ENCODE measurements around the gene HCK. TPM values are rescaled to one million over a fixed set of nuclear protein-coding genes. Genes with fewer than 3 reads are reported as not detected.

Gene HCK
- total RNA-seq, 2 donors from 2014 or later = 2.1 to 4.3 TPM

DNA sequence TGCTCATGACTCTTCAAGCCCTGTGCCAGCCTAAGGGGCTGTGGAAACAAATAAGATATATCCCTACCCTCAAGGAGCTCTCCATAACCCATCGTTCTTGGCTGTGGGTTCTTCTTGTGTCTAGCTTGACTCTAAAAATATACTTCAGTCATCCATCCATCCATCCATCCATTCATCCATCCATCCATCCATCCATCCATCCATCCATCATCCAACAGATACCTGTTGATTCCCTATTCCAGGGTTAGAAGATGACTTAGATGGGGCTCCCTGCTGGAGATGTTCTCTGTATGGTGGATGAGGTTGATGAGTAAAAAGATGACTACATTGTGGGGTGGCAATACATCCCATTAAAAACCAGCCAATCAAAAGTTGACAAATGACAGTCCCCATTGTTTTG lies 23.5 kb downstream of the HCK start:
- DNase-seq (no peak), ATAC-seq (no peak)
- Histone ChIP-seq H3K36me3 (replicated peaks in 1 of 2; ENCODE audit: insufficient read depth in 1 of 2, low read depth in 2 of 2) (no peaks in the 10 kb centered on the region), H3K27me3 (no peaks in the 10 kb centered on the region), H3K27ac (no peak overlapping the region), H3K4me3 (no peak overlapping the region), H3K9me3 (no peaks in the 10 kb centered on the region), H3K4me1 (no peaks in the 10 kb centered on the region)
- no peak for TF ChIP-seq POLR2A (IDR thresholded peaks at IDR 0.05)
- TF ChIP-seq, protein P1, sequence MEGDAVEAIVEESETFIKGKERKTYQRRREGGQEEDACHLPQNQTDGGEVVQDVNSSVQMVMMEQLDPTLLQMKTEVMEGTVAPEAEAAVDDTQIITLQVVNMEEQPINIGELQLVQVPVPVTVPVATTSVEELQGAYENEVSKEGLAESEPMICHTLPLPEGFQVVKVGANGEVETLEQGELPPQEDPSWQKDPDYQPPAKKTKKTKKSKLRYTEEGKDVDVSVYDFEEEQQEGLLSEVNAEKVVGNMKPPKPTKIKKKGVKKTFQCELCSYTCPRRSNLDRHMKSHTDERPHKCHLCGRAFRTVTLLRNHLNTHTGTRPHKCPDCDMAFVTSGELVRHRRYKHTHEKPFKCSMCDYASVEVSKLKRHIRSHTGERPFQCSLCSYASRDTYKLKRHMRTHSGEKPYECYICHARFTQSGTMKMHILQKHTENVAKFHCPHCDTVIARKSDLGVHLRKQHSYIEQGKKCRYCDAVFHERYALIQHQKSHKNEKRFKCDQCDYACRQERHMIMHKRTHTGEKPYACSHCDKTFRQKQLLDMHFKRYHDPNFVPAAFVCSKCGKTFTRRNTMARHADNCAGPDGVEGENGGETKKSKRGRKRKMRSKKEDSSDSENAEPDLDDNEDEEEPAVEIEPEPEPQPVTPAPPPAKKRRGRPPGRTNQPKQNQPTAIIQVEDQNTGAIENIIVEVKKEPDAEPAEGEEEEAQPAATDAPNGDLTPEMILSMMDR (IDR thresholded peaks at IDR 0.05) = no peak
- intact Hi-C loops (cut with DNase I) = no loop called here
- 44 to 73% methylated on average over 1 of the region's 1 CpG for WGBS, 2 donors

DNA sequence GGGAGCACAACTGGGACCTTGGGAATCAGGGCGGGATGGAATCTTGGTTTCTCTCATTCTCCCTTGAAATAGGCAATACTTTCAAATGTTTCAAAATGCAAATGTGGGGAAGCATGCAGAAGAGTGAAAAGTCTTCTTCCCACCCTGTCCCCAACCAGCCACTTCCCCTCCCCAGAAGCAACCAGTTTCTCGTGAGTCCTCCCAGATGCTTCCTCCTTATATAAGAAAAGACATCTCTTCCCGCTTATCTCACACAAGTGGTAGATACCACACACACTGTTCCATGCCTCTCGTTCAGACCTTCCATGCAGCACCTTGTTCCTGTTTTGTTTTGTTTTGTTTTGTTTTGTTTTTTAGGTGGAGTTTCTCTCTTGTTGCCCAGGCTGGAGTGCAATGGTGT lies 25.1 kb downstream of the HCK start:
- H3K27me3 ChIP-seq = no peaks in the 10 kb centered on the region
- DNase-seq (peak in 1 of 4 donors; percentile 17), ATAC-seq (no peak)
- H3K4me3 ChIP-seq = no peak overlapping the region
- H3K36me3 ChIP-seq (replicated peaks in 1 of 2; ENCODE audit: insufficient read depth in 1 of 2, low read depth in 2 of 2) = no peaks in the 10 kb centered on the region
- TF ChIP-seq POLR2A (IDR thresholded peaks at IDR 0.05) = no peak
- TF ChIP-seq, protein P1 (IDR thresholded peaks at IDR 0.05) = no peak
- 56 to 66% methylated on average over 4 of the region's 4 CpGs for WGBS, 2 donors
- H3K27ac ChIP-seq = no peak overlapping the region
- no peaks in the 10 kb centered on the region for H3K4me1 ChIP-seq
- H3K9me3 ChIP-seq = no peaks in the 10 kb centered on the region
- intact Hi-C loops (cut with DNase I) = no loop called here

DNA sequence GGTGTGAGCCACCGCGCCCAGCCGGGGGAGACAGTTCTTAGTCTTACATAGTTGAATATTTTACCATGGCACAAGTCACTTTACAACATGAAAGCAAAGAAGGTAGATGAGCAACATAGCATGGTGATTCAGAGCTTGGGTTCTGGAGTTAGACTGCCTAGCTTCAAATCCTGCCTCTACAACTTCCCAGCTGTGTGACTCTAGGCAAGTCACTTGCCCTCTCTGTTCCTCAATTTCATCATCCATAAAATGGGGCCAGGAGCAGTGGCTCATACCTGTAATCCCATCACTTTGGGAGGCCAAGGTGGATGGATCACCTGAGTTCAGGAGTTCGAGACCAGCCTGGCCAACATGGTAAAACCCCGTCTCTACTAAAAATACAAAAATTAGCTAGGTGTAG lies 26.3 kb downstream of the HCK start:
- Histone ChIP-seq H3K4me1 (no peaks in the 10 kb centered on the region), H3K36me3 (replicated peaks in 1 of 2; ENCODE audit: insufficient read depth in 1 of 2, low read depth in 2 of 2) (no peaks in the 10 kb centered on the region), H3K9me3 (no peaks in the 10 kb centered on the region), H3K27me3 (no peaks in the 10 kb centered on the region), H3K27ac (no peak overlapping the region), H3K4me3 (no peak overlapping the region)
- DNase-seq (no peak), ATAC-seq (no peak)
- 91 to 96% methylated on average over 5 of the region's 5 CpGs for WGBS, 2 donors
- no peak for TF ChIP-seq POLR2A (IDR thresholded peaks at IDR 0.05)
- TF ChIP-seq, protein P1 (IDR thresholded peaks at IDR 0.05) = no peak
- intact Hi-C loops (cut with DNase I) = no loop called here

DNA sequence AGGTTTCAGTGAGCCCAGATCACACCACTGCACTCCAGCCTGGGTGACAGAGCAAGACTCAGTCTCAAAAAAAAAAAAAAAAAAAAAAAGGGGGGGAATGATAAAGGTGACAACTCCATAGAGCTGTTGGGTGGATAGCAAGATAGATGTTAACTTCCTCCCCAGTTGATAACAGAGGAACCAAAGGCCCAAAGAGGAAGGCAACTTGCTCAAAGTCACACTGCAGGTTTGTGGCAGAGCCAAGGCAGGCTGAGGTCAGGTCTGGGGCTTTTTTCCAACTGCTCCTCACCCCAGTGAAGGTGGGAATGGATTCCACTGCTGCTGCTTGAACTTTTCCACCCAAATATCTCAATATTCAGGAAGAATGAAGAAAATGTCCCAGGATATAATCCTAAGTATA lies 26.7 kb downstream of the HCK start:
- DNase-seq (no peak), ATAC-seq (no peak)
- H3K27ac ChIP-seq = no peak overlapping the region
- H3K27me3 ChIP-seq = no peaks in the 10 kb centered on the region
- H3K9me3 ChIP-seq = no peaks in the 10 kb centered on the region
- TF ChIP-seq, protein P1 (IDR thresholded peaks at IDR 0.05) = no peak
- no peak for TF ChIP-seq POLR2A (IDR thresholded peaks at IDR 0.05)
- no peak overlapping the region for H3K4me3 ChIP-seq
- no peaks in the 10 kb centered on the region for H3K36me3 ChIP-seq (replicated peaks in 1 of 2; ENCODE audit: insufficient read depth in 1 of 2, low read depth in 2 of 2)
- no peaks in the 10 kb centered on the region for H3K4me1 ChIP-seq
- intact Hi-C loops (cut with DNase I) = no loop called here

DNA sequence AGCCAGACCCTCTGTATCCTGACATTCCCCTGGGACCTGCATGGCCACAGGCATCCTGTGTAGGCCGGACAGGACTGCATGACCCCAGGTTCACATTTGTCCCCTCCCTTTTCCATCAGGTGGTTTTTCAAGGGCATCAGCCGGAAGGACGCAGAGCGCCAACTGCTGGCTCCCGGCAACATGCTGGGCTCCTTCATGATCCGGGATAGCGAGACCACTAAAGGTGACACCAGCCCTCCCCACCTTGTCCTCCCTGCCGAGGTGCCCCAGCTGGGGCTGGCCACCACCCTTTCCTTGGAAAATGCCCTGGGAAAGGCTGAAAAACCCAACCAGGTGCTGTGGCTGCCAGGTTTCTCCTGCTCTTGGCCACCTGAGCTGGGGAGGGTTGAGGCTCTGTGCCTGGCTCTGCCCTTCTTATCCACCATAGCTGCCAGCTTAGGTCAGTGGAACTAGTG lies 27.6 kb downstream of the HCK start:
- TF ChIP-seq POLR2A (IDR thresholded peaks at IDR 0.05) = no peak
- TF ChIP-seq, protein P1 (IDR thresholded peaks at IDR 0.05) = no peak
- intact Hi-C loops (cut with DNase I) = no loop called here
- Histone ChIP-seq H3K9me3 (no peaks in the 10 kb centered on the region), H3K27me3 (no peaks in the 10 kb centered on the region), H3K36me3 (replicated peaks in 1 of 2; ENCODE audit: insufficient read depth in 1 of 2, low read depth in 2 of 2) (no peaks in the 10 kb centered on the region), H3K4me3 (no peak overlapping the region), H3K4me1 (no peaks in the 10 kb centered on the region), H3K27ac (no peak overlapping the region)
- DNase-seq (no peak), ATAC-seq (no peak)
- 30 to 34% methylated on average over 7 to 8 of the region's 8 CpGs for WGBS, 2 donors

Measured in body of pancreas (tissue), 4 donors.